Esophagus muscularis mucosa (tissue), 4 donors: Measurements from ENCODE around the gene LSM6. TPM values are rescaled to one million over a fixed set of nuclear protein-coding genes. Genes with fewer than 3 reads are reported as not detected.

Experiments
- DNase-seq: peaks from one replicate; pipeline ENCODE4 v3.0.0-alpha.2; 2017; ENCODE audit errors: extremely low spot score
- H3K27ac ChIP-seq, 4 donors: fragments of 200-600 bp; sonication (generic); replicated peaks in 1 of 4; 1 replicate in 3 of 4; 2 replicates in 1 of 4; pipeline ENCODE4 v1.5.1; 2016 to 2019; ENCODE audit warnings: mild to moderate bottlenecking in 1 of 4
- H3K27me3 ChIP-seq, 4 donors: fragments of 200-600 bp; sonication (generic); one replicate each; pipeline versions ENCODE4 v1.5.1 to v1.6.0; 2016 to 2019
- H3K36me3 ChIP-seq, 4 donors: fragments of 200-600 bp; sonication (generic); one replicate each; pipeline ENCODE4 v1.5.1; 2016 to 2019
- H3K4me1 ChIP-seq, 4 donors: fragments of 200-600 bp; sonication (generic); one replicate each; pipeline ENCODE4 v1.5.1; 2016 to 2019
- H3K4me3 ChIP-seq, 4 donors: fragments of 200-600 bp; sonication (generic); 1 replicate in 2 of 4; 2 replicates in 2 of 4; pipeline ENCODE4 v1.5.1; 2016 to 2019; ENCODE audit warnings: mild to moderate bottlenecking in 4 of 4, moderate library complexity in 1 of 4
- H3K9me3 ChIP-seq, 4 donors: fragments of 200-600 bp; sonication (generic); 1 replicate in 3 of 4; 2 replicates in 1 of 4; pipeline ENCODE4 v1.5.1; 2016 to 2019
- EP300 ChIP-seq: sonication (generic); formaldehyde crosslinking; IDR thresholded peaks from one replicate; pipeline ENCODE4 v1.6.1; 2017; ENCODE audit warnings: antibody characterized with exemption
- POLR2A ChIP-seq: fragments of 450-650 bp; IDR thresholded peaks from one replicate; pipeline ENCODE4 v1.6.1; 2017; ENCODE audit warnings: antibody characterized with exemption, moderate library complexity, mild to moderate bottlenecking, low read depth
- POLR2AphosphoS5 ChIP-seq, 2 donors: sonication (generic); formaldehyde crosslinking; IDR thresholded peaks; one replicate each; pipeline ENCODE4 v1.6.1; 2017; ENCODE audit warnings: antibody characterized with exemption in 2 of 2
- WGBS: methylation state at CpG from one replicate; pipeline ENCODE4 v1.1.5; 2018; 5-methylcytosine and 5-hydroxymethylcytosine counted together
- intact Hi-C: fragments of 100-400 bp; cut with DNase I; formaldehyde crosslinking; loops from one replicate; pipeline ENCODE4 v1.15.1; 2023
- total RNA-seq, 4 donors: library from RNA; depleted of rRNA; stranded (reverse); fragments of >200 nt; gene quantifications; one replicate each; pipeline versions ENCODE4 v1.1.0 to v1.2.1, GENCODE V29; 2016
- TF ChIP-seq, protein P1 (sequence below), 3 experiments: fragments of 200-600 bp in 2 of 3; fragments of 450-650 bp in 1 of 3; sonication (generic) in 2 of 3; IDR thresholded peaks; one replicate each; pipeline ENCODE4 v1.5.1; 2017 to 2019; ENCODE audit warnings: antibody characterized with exemption in 3 of 3, mild to moderate bottlenecking in 2 of 3, moderate library complexity in 1 of 3

Gene LSM6
- total RNA-seq, 4 donors from 2014 or later = 22.7 to 30.4 (median 24.7) TPM

DNA sequence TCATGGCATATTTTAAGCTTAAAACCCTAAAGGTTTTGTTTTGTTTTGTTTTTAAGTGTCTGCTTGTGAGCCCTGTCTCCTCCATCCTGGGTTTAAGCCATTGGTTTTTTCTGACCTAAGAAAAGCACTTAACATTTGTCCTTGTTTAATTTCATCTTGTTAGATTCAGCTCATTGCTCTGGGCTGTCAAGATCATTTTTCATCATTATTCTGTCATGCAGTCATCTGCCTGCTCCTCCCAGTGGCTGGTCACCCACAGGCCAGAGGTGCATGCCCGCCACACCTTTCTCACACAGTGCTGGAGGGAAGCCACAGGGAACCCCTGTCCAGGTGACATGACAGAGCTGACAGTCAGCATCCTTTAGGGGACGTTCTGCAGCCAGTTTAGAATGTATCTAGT is 27.1 kb downstream of the LSM6 start:
- intact Hi-C loops = no loop called here
- no peak overlapping the region for H3K4me3 ChIP-seq
- 88% methylated on average over 2 of the region's 2 CpGs for WGBS
- no peaks in the 10 kb centered on the region for H3K4me1 ChIP-seq
- TF ChIP-seq POLR2AphosphoS5 (IDR thresholded peaks at IDR 0.05) (no peak), EP300 (no peak), POLR2A (no peak)
- TF ChIP-seq, protein P1, sequence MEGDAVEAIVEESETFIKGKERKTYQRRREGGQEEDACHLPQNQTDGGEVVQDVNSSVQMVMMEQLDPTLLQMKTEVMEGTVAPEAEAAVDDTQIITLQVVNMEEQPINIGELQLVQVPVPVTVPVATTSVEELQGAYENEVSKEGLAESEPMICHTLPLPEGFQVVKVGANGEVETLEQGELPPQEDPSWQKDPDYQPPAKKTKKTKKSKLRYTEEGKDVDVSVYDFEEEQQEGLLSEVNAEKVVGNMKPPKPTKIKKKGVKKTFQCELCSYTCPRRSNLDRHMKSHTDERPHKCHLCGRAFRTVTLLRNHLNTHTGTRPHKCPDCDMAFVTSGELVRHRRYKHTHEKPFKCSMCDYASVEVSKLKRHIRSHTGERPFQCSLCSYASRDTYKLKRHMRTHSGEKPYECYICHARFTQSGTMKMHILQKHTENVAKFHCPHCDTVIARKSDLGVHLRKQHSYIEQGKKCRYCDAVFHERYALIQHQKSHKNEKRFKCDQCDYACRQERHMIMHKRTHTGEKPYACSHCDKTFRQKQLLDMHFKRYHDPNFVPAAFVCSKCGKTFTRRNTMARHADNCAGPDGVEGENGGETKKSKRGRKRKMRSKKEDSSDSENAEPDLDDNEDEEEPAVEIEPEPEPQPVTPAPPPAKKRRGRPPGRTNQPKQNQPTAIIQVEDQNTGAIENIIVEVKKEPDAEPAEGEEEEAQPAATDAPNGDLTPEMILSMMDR (IDR thresholded peaks at IDR 0.05) = no peak
- DNase-seq = no peak
- H3K27ac ChIP-seq = no peak overlapping the region
- no peaks in the 10 kb centered on the region for H3K9me3 ChIP-seq
- H3K27me3 ChIP-seq = no peaks in the 10 kb centered on the region
- peaks cover 0 to 14% (median 0%) of the 10 kb centered on the region in 4 donors for H3K36me3 ChIP-seq

DNA sequence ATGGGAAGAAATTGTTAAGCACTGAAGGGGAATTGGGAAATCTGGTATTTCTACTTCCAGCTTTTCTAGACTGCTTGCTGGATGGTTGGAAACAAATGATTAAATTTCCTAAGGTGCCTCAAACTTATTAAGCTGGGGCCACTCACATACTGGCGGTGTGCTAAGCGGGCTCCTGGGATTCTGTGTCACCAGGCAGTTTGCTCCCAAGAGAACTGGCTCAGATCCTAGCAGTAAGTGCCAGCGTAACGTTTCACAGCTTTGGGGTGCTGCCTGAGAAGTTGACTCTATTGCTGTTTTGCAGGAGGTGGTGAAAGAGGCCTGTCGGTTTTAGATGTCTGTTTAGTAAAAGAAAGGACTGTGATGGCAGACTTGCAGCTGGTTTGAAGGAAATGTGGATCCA is 31.9 kb downstream of the LSM6 start:
- H3K27me3 ChIP-seq = peaks cover 0 to 3% (median 0%) of the 10 kb centered on the region in 4 donors
- H3K9me3 ChIP-seq = no peaks in the 10 kb centered on the region
- H3K27ac ChIP-seq = no peak overlapping the region
- TF ChIP-seq POLR2AphosphoS5 (IDR thresholded peaks at IDR 0.05) = no peak
- no peak for TF ChIP-seq EP300
- TF ChIP-seq, protein P1 (IDR thresholded peaks at IDR 0.05) = no peak
- TF ChIP-seq POLR2A = no peak
- WGBS = 87% methylated on average over 5 of the region's 5 CpGs
- peaks cover 0 to 5% (median 0%) of the 10 kb centered on the region in 4 donors for H3K36me3 ChIP-seq
- DNase-seq = no peak
- no peaks in the 10 kb centered on the region for H3K4me1 ChIP-seq
- intact Hi-C loops = no loop called here
- H3K4me3 ChIP-seq = no peak overlapping the region

DNA sequence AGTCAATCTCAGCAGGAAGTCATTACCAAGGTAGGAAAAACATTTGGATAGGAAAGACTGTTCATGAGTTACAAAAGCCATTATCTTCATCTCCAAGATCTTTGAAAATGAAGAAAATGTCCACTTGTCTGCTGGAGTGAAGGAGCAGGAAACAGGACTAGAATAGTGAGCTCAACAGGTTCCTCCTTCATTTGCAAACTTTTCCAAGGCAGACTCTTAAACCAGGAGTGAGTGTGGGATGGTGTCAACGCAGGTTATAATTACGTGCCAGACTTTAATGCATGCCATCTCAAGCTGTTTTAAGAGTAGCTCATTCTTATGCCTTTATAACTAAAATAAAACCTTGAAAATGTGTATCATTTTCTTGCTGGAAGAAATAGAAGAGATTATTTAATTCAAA is 35.4 kb downstream of the LSM6 start:
- TF ChIP-seq, protein P1 (IDR thresholded peaks at IDR 0.05) = no peak
- TF ChIP-seq POLR2AphosphoS5 (IDR thresholded peaks at IDR 0.05) (no peak), POLR2A (no peak), EP300 (no peak)
- intact Hi-C loops = no loop called here
- H3K36me3 ChIP-seq = no peaks in the 10 kb centered on the region
- no peaks in the 10 kb centered on the region for H3K9me3 ChIP-seq
- 74% methylated on average over 2 of the region's 2 CpGs for WGBS
- no peak overlapping the region for H3K4me3 ChIP-seq
- no peaks in the 10 kb centered on the region for H3K4me1 ChIP-seq
- no peak for DNase-seq
- H3K27ac ChIP-seq = no peak overlapping the region
- H3K27me3 ChIP-seq = peaks cover 0 to 3% (median 0%) of the 10 kb centered on the region in 4 donors

DNA sequence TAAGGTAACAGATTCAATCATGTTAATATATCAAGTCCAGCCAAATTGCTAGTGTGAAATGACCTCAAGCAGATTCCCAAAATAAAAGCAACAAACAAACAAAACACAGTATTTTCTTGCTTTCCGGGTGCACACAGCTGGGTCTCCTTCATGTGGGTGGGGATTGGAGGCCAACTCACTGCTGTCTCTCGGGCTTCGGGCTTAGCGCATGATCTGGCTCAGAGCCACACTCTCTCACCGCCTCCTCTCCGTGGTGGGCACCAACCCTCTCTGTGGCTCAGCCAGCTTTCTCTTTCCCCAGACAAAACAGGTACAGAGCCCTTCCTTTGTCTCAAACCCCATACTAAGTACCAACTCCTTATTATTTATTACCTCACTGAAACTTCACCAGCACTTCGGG is 35.9 kb downstream of the LSM6 start:
- 84% methylated on average over 7 of the region's 7 CpGs for WGBS
- Histone ChIP-seq H3K4me3 (no peak overlapping the region), H3K36me3 (no peaks in the 10 kb centered on the region), H3K4me1 (no peaks in the 10 kb centered on the region), H3K27ac (no peak overlapping the region), H3K9me3 (no peaks in the 10 kb centered on the region), H3K27me3 (peaks cover 0 to 3% (median 0%) of the 10 kb centered on the region in 4 donors)
- DNase-seq = no peak
- intact Hi-C loops = no loop called here
- TF ChIP-seq POLR2A = no peak
- no peak for TF ChIP-seq POLR2AphosphoS5 (IDR thresholded peaks at IDR 0.05)
- TF ChIP-seq EP300 = no peak
- TF ChIP-seq, protein P1 (IDR thresholded peaks at IDR 0.05) = no peak

DNA sequence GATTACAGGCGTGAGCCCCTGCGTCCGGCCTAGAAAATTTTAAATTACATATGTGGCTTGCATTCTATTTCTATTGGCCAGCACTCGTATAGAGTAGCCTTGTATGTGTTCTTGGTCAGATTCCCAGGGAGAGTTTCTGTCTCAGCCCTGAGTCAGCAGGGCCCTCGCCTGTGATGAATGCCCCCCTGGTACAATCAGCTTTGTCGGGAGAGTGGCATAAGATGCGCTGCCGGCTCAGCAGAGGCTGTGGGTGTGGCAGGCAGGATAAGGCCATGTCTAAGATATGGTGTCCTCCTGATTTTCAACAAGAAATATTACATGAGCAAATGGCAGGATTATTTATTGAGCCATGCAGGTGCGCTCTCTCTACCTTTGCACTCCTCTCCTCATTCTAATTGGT is 37.3 kb downstream of the LSM6 start:
- DNase-seq = no peak
- intact Hi-C loops = no loop called here
- no peak overlapping the region for H3K27ac ChIP-seq
- TF ChIP-seq POLR2A = no peak
- TF ChIP-seq, protein P1 (IDR thresholded peaks at IDR 0.05) = no peak
- TF ChIP-seq EP300 = no peak
- TF ChIP-seq POLR2AphosphoS5 (IDR thresholded peaks at IDR 0.05) = no peak
- no peaks in the 10 kb centered on the region for H3K4me1 ChIP-seq
- peaks cover 0 to 3% (median 0%) of the 10 kb centered on the region in 4 donors for H3K27me3 ChIP-seq
- H3K4me3 ChIP-seq = no peak overlapping the region
- H3K9me3 ChIP-seq = no peaks in the 10 kb centered on the region
- 87% methylated on average over 9 of the region's 9 CpGs for WGBS
- no peaks in the 10 kb centered on the region for H3K36me3 ChIP-seq
